ACC112 (cell line): ENCODE results near the gene GULP1.
"Not testable (repeated sequence)": the region's sequence is repeated elsewhere in the genome, so short reads cannot be mapped to it uniquely, and the experiment has no call there.

ENCODE experiments used
- H2AFZ ChIP-seq: fragments of 200-600 bp; sonication (generic); one replicate; pipeline ENCODE4 v1.6.0; 2017; ENCODE audit warnings: antibody characterized with exemption, low read length; ENCODE audit not compliant: unreplicated experiment
- H3K27ac ChIP-seq: fragments of 200-600 bp; sonication (generic); 2 replicates; pipeline ENCODE4 v1.5.1; 2014; ENCODE audit warnings: low read depth, mild to moderate bottlenecking, antibody characterized with exemption, low read length, moderate library complexity
- H3K27me3 ChIP-seq: fragments of 200-600 bp; sonication (generic); 2 replicates; pipeline ENCODE4 v1.6.1; 2014; ENCODE audit warnings: mild to moderate bottlenecking, antibody characterized with exemption, low read length, moderate library complexity, mixed read lengths; ENCODE audit not compliant: insufficient read depth
- H3K36me3 ChIP-seq: fragments of 200-600 bp; sonication (generic); 2 replicates; pipeline ENCODE4 v1.6.1; 2016; ENCODE audit warnings: mild to moderate bottlenecking, antibody characterized with exemption, low read length, moderate library complexity, mixed read lengths; ENCODE audit not compliant: insufficient read depth
- H3K4me1 ChIP-seq: fragments of 200-600 bp; sonication (generic); one replicate; pipeline ENCODE4 v1.6.1; 2016; ENCODE audit warnings: low read length, mixed read lengths; ENCODE audit not compliant: insufficient read depth, unreplicated experiment, control insufficient read depth
- H3K4me3 ChIP-seq: fragments of 200-600 bp; sonication (generic); 2 replicates; pipeline ENCODE4 v1.5.1; 2014; ENCODE audit warnings: mild to moderate bottlenecking, low read depth, low read length
- H3K79me2 ChIP-seq: fragments of 200-600 bp; sonication (generic); one replicate; pipeline ENCODE4 v1.6.0; 2016; ENCODE audit warnings: low read length; ENCODE audit not compliant: control insufficient read depth, unreplicated experiment, insufficient read depth

GULP1 gene

GRCh38 chr2:188292348-188293239 lies 920 bp downstream of the GULP1 start:
- H3K27ac ChIP-seq = peak overlapping the region; percentile 60
- peaks cover 9% of the 10 kb centered on the region for H3K79me2 ChIP-seq
- H3K4me3 ChIP-seq = peak overlapping the region; percentile 93
- no peaks in the 10 kb centered on the region for H3K36me3 ChIP-seq
- H3K4me1 ChIP-seq = peaks cover 21% of the 10 kb centered on the region
- H2AFZ ChIP-seq = peak overlapping the region; percentile 99
- no peaks in the 10 kb centered on the region for H3K27me3 ChIP-seq

GRCh38 chr2:188293601-188294351 lies 2.1 kb downstream of the GULP1 start:
- no peaks in the 10 kb centered on the region for H3K27me3 ChIP-seq
- peak overlapping the region; percentile 60; the same call in 1 of the 2 replicates for H3K27ac ChIP-seq
- peaks cover 9% of the 10 kb centered on the region for H3K79me2 ChIP-seq
- no peaks in the 10 kb centered on the region for H3K36me3 ChIP-seq
- peaks cover 21% of the 10 kb centered on the region for H3K4me1 ChIP-seq
- H3K4me3 ChIP-seq = peak overlapping the region; percentile 93
- H2AFZ ChIP-seq = peak overlapping the region; percentile 29

GRCh38 chr2:188294352-188294926 lies 2.8 kb downstream of the GULP1 start:
- H2AFZ ChIP-seq = peak overlapping the region; percentile 27
- H3K36me3 ChIP-seq = no peaks in the 10 kb centered on the region
- H3K4me3 ChIP-seq = peak overlapping the region; percentile 93
- peak overlapping the region; percentile 60; the same call in 1 of the 2 replicates for H3K27ac ChIP-seq
- peaks cover 21% of the 10 kb centered on the region for H3K4me1 ChIP-seq
- peaks cover 9% of the 10 kb centered on the region for H3K79me2 ChIP-seq
- H3K27me3 ChIP-seq = no peaks in the 10 kb centered on the region

- Histone ChIP-seq H3K27ac (no peak overlapping the region), H3K79me2 (peaks cover 9% of the 10 kb centered on the region), H3K36me3 (no peaks in the 10 kb centered on the region), H3K4me1 (peaks cover 21% of the 10 kb centered on the region), H2AFZ (no peak overlapping the region), H3K4me3 (peak overlapping the region; percentile 93), H3K27me3 (no peaks in the 10 kb centered on the region)
Observed at GRCh38 chr2:188295067-188295685, 3.5 kb downstream of the GULP1 start.

GRCh38 chr2:188297978-188298377 lies 6.3 kb downstream of the GULP1 start:
- H3K4me1 ChIP-seq = peaks cover 14% of the 10 kb centered on the region

GRCh38 chr2:188298937-188299371 lies 7.3 kb downstream of the GULP1 start:
- H3K36me3 ChIP-seq = not testable (repeated sequence)
- peaks cover 23% of the 10 kb centered on the region for H3K4me1 ChIP-seq

More at GRCh38 chr2:188297978-188298377, 6.3 kb downstream of the GULP1 start:
- H3K4me3 ChIP-seq = no peak overlapping the region
- no peak overlapping the region for H3K27ac ChIP-seq
- peaks cover 9% of the 10 kb centered on the region for H3K79me2 ChIP-seq
- no peak overlapping the region for H2AFZ ChIP-seq
- no peaks in the 10 kb centered on the region for H3K27me3 ChIP-seq
- no peaks in the 10 kb centered on the region for H3K36me3 ChIP-seq

GRCh38 chr2:188303363-188304031 lies 11.8 kb downstream of the GULP1 start:
- Histone ChIP-seq H3K4me3 (peak overlapping the region; percentile 18; the same call in 1 of the 2 replicates), H3K79me2 (peaks cover 4% of the 10 kb centered on the region), H2AFZ (no peak overlapping the region), H3K36me3 (no peaks in the 10 kb centered on the region), H3K27me3 (no peaks in the 10 kb centered on the region), H3K27ac (peak overlapping the region; percentile 29), H3K4me1 (peaks cover 21% of the 10 kb centered on the region)

More at GRCh38 chr2:188298937-188299371, 7.3 kb downstream of the GULP1 start:
- H2AFZ ChIP-seq, H3K27ac ChIP-seq, H3K27me3 ChIP-seq, H3K4me3 ChIP-seq, H3K79me2 ChIP-seq: not testable (repeated sequence)

GRCh38 chr2:188305271-188305670 lies 13.6 kb downstream of the GULP1 start:
- Histone ChIP-seq H3K4me1 (peaks cover 21% of the 10 kb centered on the region), H3K27me3 (no peaks in the 10 kb centered on the region), H3K36me3 (no peaks in the 10 kb centered on the region), H3K27ac (no peak overlapping the region), H3K4me3 (no peak overlapping the region), H2AFZ (no peak overlapping the region), H3K79me2 (peaks cover 4% of the 10 kb centered on the region)

- Histone ChIP-seq H3K27me3 (no peaks in the 10 kb centered on the region), H3K27ac (no peak overlapping the region), H2AFZ (no peak overlapping the region), H3K4me3 (no peak overlapping the region), H3K4me1 (peaks cover 21% of the 10 kb centered on the region), H3K79me2 (peaks cover 4% of the 10 kb centered on the region), H3K36me3 (no peaks in the 10 kb centered on the region)
Observed at GRCh38 chr2:188306271-188306670, 14.6 kb downstream of the GULP1 start.
